ENCODE data around the gene IMMT. TPM values are rescaled to one million over a fixed set of nuclear protein-coding genes. Genes with fewer than 3 reads are reported as not detected.
"Not testable (repeated sequence)": the region's sequence is repeated elsewhere in the genome, so short reads cannot be mapped to it uniquely, and the experiment has no call there.

Gene IMMT
- polyA plus RNA-seq, 4 donors: 69.2 to 82.1 (median 72.0) TPM

- FAIRE-seq: no peak
- H3K4me1 ChIP-seq (ENCODE audit: control insufficient read depth in 3 of 3, insufficient read depth in 2 of 3, low read depth in 1 of 3, low read length in 2 of 3): peaks cover 0 to 7% (median 0%) of the 10 kb centered on the region in 3 donors
- peaks cover 0 to 35% (median 0%) of the 10 kb centered on the region in 3 donors for H3K36me3 ChIP-seq (ENCODE audit: control insufficient read depth in 3 of 3, insufficient read depth in 2 of 3, low read depth in 1 of 3, low read length in 3 of 3)
- no peak overlapping the region for H3K27ac ChIP-seq (ENCODE audit: low read depth in 1 of 3, low read length in 2 of 3)
- no peaks in the 10 kb centered on the region for H3K9me3 ChIP-seq (ENCODE audit: control insufficient read depth in 2 of 2, insufficient read depth in 1 of 2, low read depth in 1 of 2, low read length in 1 of 2)
- H3K27me3 ChIP-seq (ENCODE audit: control insufficient read depth in 3 of 3, insufficient read depth in 3 of 3, low read length in 3 of 3): no peaks in the 10 kb centered on the region
- no peak for DNase-seq
- no peak overlapping the region for H3K4me3 ChIP-seq (ENCODE audit: low read depth in 1 of 3, low read length in 3 of 3)
- WGBS, 3 donors: 87 to 88% (median 88%) methylated on average over 13 of the region's 13 CpGs
These were observed 36.6 kb upstream of the IMMT start for GRCh38 chr2:86231680-86232372.

GRCh38 chr2:86230961-86231360, 35.7 kb upstream of the IMMT start:
- H3K27ac ChIP-seq (ENCODE audit: low read depth in 1 of 3, low read length in 2 of 3): no peak overlapping the region
- no peak overlapping the region for H3K4me3 ChIP-seq (ENCODE audit: low read depth in 1 of 3, low read length in 3 of 3)
- WGBS, 3 donors: 84 to 90% (median 84%) methylated on average over 5 of the region's 5 CpGs
- DNase-seq: no peak
- no peak for FAIRE-seq
- no peaks in the 10 kb centered on the region for H3K9me3 ChIP-seq (ENCODE audit: control insufficient read depth in 2 of 2, insufficient read depth in 1 of 2, low read depth in 1 of 2, low read length in 1 of 2)
- peaks cover 0 to 7% (median 0%) of the 10 kb centered on the region in 3 donors for H3K4me1 ChIP-seq (ENCODE audit: control insufficient read depth in 3 of 3, insufficient read depth in 2 of 3, low read depth in 1 of 3, low read length in 2 of 3)
- no peaks in the 10 kb centered on the region for H3K27me3 ChIP-seq (ENCODE audit: control insufficient read depth in 3 of 3, insufficient read depth in 3 of 3, low read length in 3 of 3)
- H3K36me3 ChIP-seq (ENCODE audit: control insufficient read depth in 3 of 3, insufficient read depth in 2 of 3, low read depth in 1 of 3, low read length in 3 of 3): peaks cover 0 to 35% (median 0%) of the 10 kb centered on the region in 3 donors

GRCh38 chr2:86229221-86229620, 34.0 kb upstream of the IMMT start:
- no peak for FAIRE-seq
- 58 to 66% (median 60%) methylated on average over 4 of the region's 4 CpGs for WGBS, 3 donors
- peaks cover 0 to 7% (median 0%) of the 10 kb centered on the region in 3 donors for H3K4me1 ChIP-seq (ENCODE audit: control insufficient read depth in 3 of 3, insufficient read depth in 2 of 3, low read depth in 1 of 3, low read length in 2 of 3)
- H3K27ac ChIP-seq (ENCODE audit: low read depth in 1 of 3, low read length in 2 of 3): no peak overlapping the region
- no peaks in the 10 kb centered on the region for H3K9me3 ChIP-seq (ENCODE audit: control insufficient read depth in 2 of 2, insufficient read depth in 1 of 2, low read depth in 1 of 2, low read length in 1 of 2)
- H3K4me3 ChIP-seq (ENCODE audit: low read depth in 1 of 3, low read length in 3 of 3): no peak overlapping the region
- peaks cover 0 to 39% (median 0%) of the 10 kb centered on the region in 3 donors for H3K36me3 ChIP-seq (ENCODE audit: control insufficient read depth in 3 of 3, insufficient read depth in 2 of 3, low read depth in 1 of 3, low read length in 3 of 3)
- DNase-seq: peak in 1 of 2 donors; percentile 45
- no peaks in the 10 kb centered on the region for H3K27me3 ChIP-seq (ENCODE audit: control insufficient read depth in 3 of 3, insufficient read depth in 3 of 3, low read length in 3 of 3)

DNA sequence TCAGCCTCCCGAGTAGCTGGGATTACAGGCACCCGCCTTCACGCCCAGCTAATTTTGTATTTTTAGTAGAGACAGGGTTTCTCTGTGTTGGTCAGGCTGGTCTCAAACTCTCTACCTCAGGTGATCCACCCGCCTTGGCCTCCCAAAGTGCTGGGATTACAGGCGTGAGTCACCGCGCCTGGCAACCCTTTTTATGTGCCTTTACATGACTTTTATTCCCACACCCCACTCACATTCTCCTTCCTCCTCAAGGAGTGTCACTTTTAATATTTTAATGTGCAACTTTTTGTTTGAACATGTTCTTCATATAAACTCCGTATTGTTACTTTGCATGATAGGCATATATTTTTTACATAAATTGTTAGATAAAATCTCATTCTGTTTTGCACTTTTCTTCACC, 33.3 kb upstream of the IMMT start:
- not testable (repeated sequence) for H3K4me3 ChIP-seq (ENCODE audit: low read depth in 1 of 3, low read length in 3 of 3); H3K4me1 ChIP-seq (ENCODE audit: control insufficient read depth in 3 of 3, insufficient read depth in 2 of 3, low read depth in 1 of 3, low read length in 2 of 3); DNase-seq; H3K9me3 ChIP-seq (ENCODE audit: control insufficient read depth in 2 of 2, insufficient read depth in 1 of 2, low read depth in 1 of 2, low read length in 1 of 2); H3K27ac ChIP-seq (ENCODE audit: low read depth in 1 of 3, low read length in 2 of 3); FAIRE-seq; H3K27me3 ChIP-seq (ENCODE audit: control insufficient read depth in 3 of 3, insufficient read depth in 3 of 3, low read length in 3 of 3)
- peaks cover 0 to 39% (median 0%) of the 10 kb centered on the region in 3 donors for H3K36me3 ChIP-seq (ENCODE audit: control insufficient read depth in 3 of 3, insufficient read depth in 2 of 3, low read depth in 1 of 3, low read length in 3 of 3)
- 92 to 95% (median 93%) methylated on average over 8 of the region's 8 CpGs for WGBS, 3 donors

DNA sequence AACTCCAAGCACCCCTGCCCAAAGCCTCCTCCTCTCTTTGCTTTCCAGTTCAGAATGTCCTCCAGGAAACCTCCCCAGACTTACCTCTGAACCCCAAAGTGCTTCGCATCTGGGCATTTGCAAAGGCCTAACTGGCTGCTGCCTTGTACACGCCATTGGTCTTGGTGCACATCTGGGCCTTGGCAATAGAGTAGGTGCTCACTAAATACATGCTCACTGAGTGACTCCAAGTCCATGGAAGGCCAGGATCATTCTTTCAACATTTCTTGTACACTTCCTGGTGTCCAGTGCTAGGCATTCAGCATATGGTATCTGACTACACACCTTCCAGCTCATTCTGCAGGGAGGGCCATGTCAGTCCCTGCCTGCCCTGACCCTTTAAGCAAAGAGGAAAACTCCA, 32.4 kb upstream of the IMMT start:
- Histone ChIP-seq H3K9me3 (ENCODE audit: control insufficient read depth in 2 of 2, insufficient read depth in 1 of 2, low read depth in 1 of 2, low read length in 1 of 2) (no peaks in the 10 kb centered on the region), H3K4me1 (ENCODE audit: control insufficient read depth in 3 of 3, insufficient read depth in 2 of 3, low read depth in 1 of 3, low read length in 2 of 3) (peaks cover 0 to 13% (median 0%) of the 10 kb centered on the region in 3 donors), H3K36me3 (ENCODE audit: control insufficient read depth in 3 of 3, insufficient read depth in 2 of 3, low read depth in 1 of 3, low read length in 3 of 3) (peaks cover 0 to 38% (median 0%) of the 10 kb centered on the region in 3 donors), H3K27ac (ENCODE audit: low read depth in 1 of 3, low read length in 2 of 3) (no peak overlapping the region), H3K27me3 (ENCODE audit: control insufficient read depth in 3 of 3, insufficient read depth in 3 of 3, low read length in 3 of 3) (no peaks in the 10 kb centered on the region), H3K4me3 (ENCODE audit: low read depth in 1 of 3, low read length in 3 of 3) (no peak overlapping the region)
- FAIRE-seq: no peak
- no peak for DNase-seq
- WGBS, 3 donors: 90 to 95% (median 94%) methylated on average over 2 of the region's 2 CpGs

- no peaks in the 10 kb centered on the region for H3K9me3 ChIP-seq (ENCODE audit: control insufficient read depth in 2 of 2, insufficient read depth in 1 of 2, low read depth in 1 of 2, low read length in 1 of 2)
- WGBS, 3 donors: 79 to 91% (median 83%) methylated on average over 9 of the region's 9 CpGs
- H3K27me3 ChIP-seq (ENCODE audit: control insufficient read depth in 3 of 3, insufficient read depth in 3 of 3, low read length in 3 of 3): no peaks in the 10 kb centered on the region
- DNase-seq (no peak), FAIRE-seq (no peak)
- no peak overlapping the region for H3K27ac ChIP-seq (ENCODE audit: low read depth in 1 of 3, low read length in 2 of 3)
- peaks cover 0 to 30% (median 0%) of the 10 kb centered on the region in 3 donors for H3K36me3 ChIP-seq (ENCODE audit: control insufficient read depth in 3 of 3, insufficient read depth in 2 of 3, low read depth in 1 of 3, low read length in 3 of 3)
- peaks cover 0 to 13% (median 0%) of the 10 kb centered on the region in 3 donors for H3K4me1 ChIP-seq (ENCODE audit: control insufficient read depth in 3 of 3, insufficient read depth in 2 of 3, low read depth in 1 of 3, low read length in 2 of 3)
- no peak overlapping the region for H3K4me3 ChIP-seq (ENCODE audit: low read depth in 1 of 3, low read length in 3 of 3)
These were observed 31.6 kb upstream of the IMMT start for GRCh38 chr2:86226636-86227520.

DNA sequence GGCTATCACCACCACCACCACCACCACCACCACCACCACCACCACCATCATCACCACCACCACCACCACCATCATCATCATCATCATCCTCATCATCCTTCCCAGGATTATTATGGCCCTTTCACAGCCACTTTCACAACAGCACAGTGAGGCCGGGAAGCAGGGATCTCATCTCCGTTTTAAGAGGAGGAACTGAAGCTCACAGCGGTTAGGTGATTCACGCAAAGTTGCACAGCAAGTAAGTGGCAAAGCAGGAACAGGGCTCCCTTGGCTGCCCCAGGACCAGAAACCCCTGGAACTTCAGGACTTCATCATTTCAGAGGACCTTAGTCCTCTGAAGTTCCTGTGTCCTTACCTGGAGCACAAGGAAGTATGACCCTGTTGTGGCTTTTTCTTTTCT, 30.8 kb upstream of the IMMT start:
- H3K36me3 ChIP-seq (ENCODE audit: control insufficient read depth in 3 of 3, insufficient read depth in 2 of 3, low read depth in 1 of 3, low read length in 3 of 3): peaks cover 0 to 22% (median 0%) of the 10 kb centered on the region in 3 donors
- no peak overlapping the region for H3K27ac ChIP-seq (ENCODE audit: low read depth in 1 of 3, low read length in 2 of 3)
- FAIRE-seq (no peak), DNase-seq (no peak)
- H3K27me3 ChIP-seq (ENCODE audit: control insufficient read depth in 3 of 3, insufficient read depth in 3 of 3, low read length in 3 of 3): no peaks in the 10 kb centered on the region
- WGBS, 3 donors: 80 to 94% (median 85%) methylated on average over 4 of the region's 4 CpGs
- H3K9me3 ChIP-seq (ENCODE audit: control insufficient read depth in 2 of 2, insufficient read depth in 1 of 2, low read depth in 1 of 2, low read length in 1 of 2): no peaks in the 10 kb centered on the region
- H3K4me3 ChIP-seq (ENCODE audit: low read depth in 1 of 3, low read length in 3 of 3): no peak overlapping the region
- H3K4me1 ChIP-seq (ENCODE audit: control insufficient read depth in 3 of 3, insufficient read depth in 2 of 3, low read depth in 1 of 3, low read length in 2 of 3): peaks cover 0 to 17% (median 0%) of the 10 kb centered on the region in 3 donors

GRCh38 chr2:86225581-86225980, 30.3 kb upstream of the IMMT start:
- peaks cover 0 to 17% (median 0%) of the 10 kb centered on the region in 3 donors for H3K4me1 ChIP-seq (ENCODE audit: control insufficient read depth in 3 of 3, insufficient read depth in 2 of 3, low read depth in 1 of 3, low read length in 2 of 3)
- 47 to 76% (median 54%) methylated on average over 6 of the region's 6 CpGs for WGBS, 3 donors
- no peaks in the 10 kb centered on the region for H3K27me3 ChIP-seq (ENCODE audit: control insufficient read depth in 3 of 3, insufficient read depth in 3 of 3, low read length in 3 of 3)
- no peak for FAIRE-seq
- H3K9me3 ChIP-seq (ENCODE audit: control insufficient read depth in 2 of 2, insufficient read depth in 1 of 2, low read depth in 1 of 2, low read length in 1 of 2): no peaks in the 10 kb centered on the region
- peaks cover 0 to 19% (median 0%) of the 10 kb centered on the region in 3 donors for H3K36me3 ChIP-seq (ENCODE audit: control insufficient read depth in 3 of 3, insufficient read depth in 2 of 3, low read depth in 1 of 3, low read length in 3 of 3)
- no peak overlapping the region for H3K27ac ChIP-seq (ENCODE audit: low read depth in 1 of 3, low read length in 2 of 3)
- no peak for DNase-seq
- H3K4me3 ChIP-seq (ENCODE audit: low read depth in 1 of 3, low read length in 3 of 3): no peak overlapping the region

Measured in small intestine (tissue), 7 donors.